ENCODE measurements around the gene L3MBTL4. TPM values are rescaled to one million over a fixed set of nuclear protein-coding genes. Genes with fewer than 3 reads are reported as not detected.

The L3MBTL4 gene
- total RNA-seq, 1 experiment from 2014 or later: 1.4 TPM

- POLR2A ChIA-PET: no interaction called here
These were observed 194.6 kb downstream of the L3MBTL4 start for GRCh38 chr18:6220129-6220528.

GRCh38 chr18:6219116-6219717 is 195.5 kb downstream of the L3MBTL4 start:
- Mint-ChIP-seq H3K27me3 (ENCODE audit: low read depth) (no peaks in the 10 kb centered on the region), H3K4me1 (no peaks in the 10 kb centered on the region), H3K4me3 (no peak overlapping the region), H3K27ac (no peak overlapping the region), H3K9me3 (0 out of 2 replicates have a peak, but pooled peaks cover 3% of the 10 kb centered on the region), H3K36me3 (no peaks in the 10 kb centered on the region)
- DNase-seq (ENCODE audit: low spot score) (peak; percentile 77), ATAC-seq (peak; percentile 99)
- no peak for TF ChIP-seq TCF7 (CRISPR knock-in tag; IDR thresholded peaks at IDR 0.05; ENCODE audit: low read depth)
- peak; percentile 73 for TF ChIP-seq CTCF (IDR thresholded peaks at IDR 0.05)
- ChIA-PET CTCF (interaction anchor here (0.6 to 2.2 kb wide), 46 partner anchors 8 to 1412 kb away, joined by 3 to 13 read pairs (median 4); partner anchors contain the start of gene TMEM200C), POLR2A (no interaction called here)

More at GRCh38 chr18:6220129-6220528, 194.6 kb downstream of the L3MBTL4 start:
- no peak overlapping the region for H3K4me3 Mint-ChIP-seq
- H3K9me3 Mint-ChIP-seq: 0 out of 2 replicates have a peak, but pooled peaks cover 3% of the 10 kb centered on the region
- TF ChIP-seq ZBTB21 (CRISPR knock-in tag; IDR thresholded peaks at IDR 0.05; ENCODE audit: borderline replicate concordance): no peak
- no peak for TF ChIP-seq OVOL2 (CRISPR knock-in tag; IDR thresholded peaks at IDR 0.05; ENCODE audit: borderline replicate concordance)
- no peak for TF ChIP-seq ZNF317 (CRISPR knock-in tag; IDR thresholded peaks at IDR 0.05; ENCODE audit: borderline replicate concordance, low read depth)
- no peak for TF ChIP-seq USF2 (CRISPR knock-in tag; IDR thresholded peaks at IDR 0.05)
- TF ChIP-seq RORB (CRISPR knock-in tag; IDR thresholded peaks at IDR 0.05): no peak
- no peak for TF ChIP-seq ZBTB43 (CRISPR knock-in tag; IDR thresholded peaks at IDR 0.05)
- TF ChIP-seq CTCF (IDR thresholded peaks at IDR 0.05): no peak
- no peaks in the 10 kb centered on the region for H3K27me3 Mint-ChIP-seq (ENCODE audit: low read depth)
- no peaks in the 10 kb centered on the region for H3K36me3 Mint-ChIP-seq
- CTCF ChIA-PET: interaction anchor here (1.3 to 2.2 kb wide), 7 partner anchors 9 to 342 kb away, joined by 4 to 11 read pairs (median 9); partner anchors contain the start of gene TMEM200C
- H3K4me1 Mint-ChIP-seq: no peaks in the 10 kb centered on the region
- no peak for ATAC-seq
- DNase-seq (ENCODE audit: low spot score): no peak
- H3K27ac Mint-ChIP-seq: no peak overlapping the region

- ChIA-PET CTCF (no interaction called here), POLR2A (no interaction called here)
- Mint-ChIP-seq H3K9me3 (0 out of 2 replicates have a peak, but pooled peaks cover 3% of the 10 kb centered on the region), H3K27me3 (ENCODE audit: low read depth) (no peaks in the 10 kb centered on the region), H3K4me1 (no peaks in the 10 kb centered on the region), H3K27ac (no peak overlapping the region), H3K4me3 (no peak overlapping the region), H3K36me3 (no peaks in the 10 kb centered on the region)
- TF ChIP-seq JAZF1 (CRISPR knock-in tag; IDR thresholded peaks at IDR 0.05) (no peak), SP1 (CRISPR knock-in tag; conservative IDR thresholded peaks at IDR 0.05) (no peak), AR (CRISPR knock-in tag; IDR thresholded peaks at IDR 0.05) (no peak), NR2C2 (CRISPR knock-in tag; IDR thresholded peaks at IDR 0.05) (no peak), ZNF281 (CRISPR knock-in tag; IDR thresholded peaks at IDR 0.05) (no peak), ZBTB43 (CRISPR knock-in tag; IDR thresholded peaks at IDR 0.05) (no peak)
- ATAC-seq (no peak), DNase-seq (ENCODE audit: low spot score) (no peak)
These were observed 198.8 kb downstream of the L3MBTL4 start for GRCh38 chr18:6215888-6216287.

All from WTC11 (cell line).